HG02678 (cell line): ENCODE measurements around the gene MYO6.

Source experiments
- ATAC-seq: cut with Tn5 transposase; IDR thresholded peaks from one replicate; pipeline ENCODE4 v1.9.1; 2021; ENCODE audit warnings: mild to moderate bottlenecking, moderate library complexity; ENCODE audit not compliant: unreplicated experiment

Gene MYO6

GRCh38 chr6:75940564-75940963, 191.5 kb downstream of the MYO6 start:
- no peak for ATAC-seq

GRCh38 chr6:75941509-75941908, 192.5 kb downstream of the MYO6 start:
- ATAC-seq, result no peak

- no peak for ATAC-seq
Measured at GRCh38 chr6:75943381-75943780, 194.3 kb downstream of the MYO6 start.

GRCh38 chr6:75946146-75946831, 197.2 kb downstream of the MYO6 start:
- no peak for ATAC-seq

- ATAC-seq, result no peak
Measured at GRCh38 chr6:75947935-75948334, 198.9 kb downstream of the MYO6 start.

GRCh38 chr6:75952128-75952527, 203.1 kb downstream of the MYO6 start:
- no peak for ATAC-seq

GRCh38 chr6:75963569-75963968, 214.5 kb downstream of the MYO6 start:
- no peak for ATAC-seq

GRCh38 chr6:75968143-75968542, 219.1 kb downstream of the MYO6 start:
- ATAC-seq, result no peak
